ENCODE results near the gene NAALADL1.
A peak's percentile ranks its signal among the peaks of the same experiment; 100 is the strongest.

The NAALADL1 gene

DNA sequence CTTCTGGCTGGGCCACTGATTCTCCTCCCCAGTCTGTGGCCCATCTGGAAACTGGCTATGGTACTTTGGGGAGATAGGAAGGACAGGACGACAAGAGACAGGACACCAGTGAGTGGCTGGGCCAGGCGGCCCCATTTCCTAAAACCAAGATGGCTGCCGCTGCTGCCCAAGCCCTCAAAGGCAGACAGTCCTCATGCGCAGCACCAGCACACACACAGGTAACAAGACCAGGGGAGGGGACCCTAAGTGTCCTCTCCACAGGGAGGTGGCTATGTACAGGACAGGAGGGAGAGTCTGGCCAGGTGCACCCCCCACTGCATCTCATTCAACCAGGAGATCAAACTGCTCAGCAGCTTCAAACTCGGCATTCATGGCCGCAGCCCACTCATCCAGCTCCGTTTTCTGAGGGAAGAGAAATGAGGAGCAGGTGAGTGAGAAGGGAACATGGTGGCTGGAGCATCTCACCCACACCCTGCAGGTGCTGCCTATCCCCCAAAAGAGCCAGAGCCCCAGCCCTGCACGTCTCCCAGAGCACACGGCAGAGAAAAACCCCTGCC lies 20.5 kb upstream of the NAALADL1 start:
- TF ChIP-seq, protein P1, sequence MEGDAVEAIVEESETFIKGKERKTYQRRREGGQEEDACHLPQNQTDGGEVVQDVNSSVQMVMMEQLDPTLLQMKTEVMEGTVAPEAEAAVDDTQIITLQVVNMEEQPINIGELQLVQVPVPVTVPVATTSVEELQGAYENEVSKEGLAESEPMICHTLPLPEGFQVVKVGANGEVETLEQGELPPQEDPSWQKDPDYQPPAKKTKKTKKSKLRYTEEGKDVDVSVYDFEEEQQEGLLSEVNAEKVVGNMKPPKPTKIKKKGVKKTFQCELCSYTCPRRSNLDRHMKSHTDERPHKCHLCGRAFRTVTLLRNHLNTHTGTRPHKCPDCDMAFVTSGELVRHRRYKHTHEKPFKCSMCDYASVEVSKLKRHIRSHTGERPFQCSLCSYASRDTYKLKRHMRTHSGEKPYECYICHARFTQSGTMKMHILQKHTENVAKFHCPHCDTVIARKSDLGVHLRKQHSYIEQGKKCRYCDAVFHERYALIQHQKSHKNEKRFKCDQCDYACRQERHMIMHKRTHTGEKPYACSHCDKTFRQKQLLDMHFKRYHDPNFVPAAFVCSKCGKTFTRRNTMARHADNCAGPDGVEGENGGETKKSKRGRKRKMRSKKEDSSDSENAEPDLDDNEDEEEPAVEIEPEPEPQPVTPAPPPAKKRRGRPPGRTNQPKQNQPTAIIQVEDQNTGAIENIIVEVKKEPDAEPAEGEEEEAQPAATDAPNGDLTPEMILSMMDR (IDR thresholded peaks at IDR 0.05; ENCODE audit: insufficient read depth, missing control alignments): no peak
- FAIRE-seq (no peak), DNase-seq (ENCODE audit: insufficient read length, low spot score) (no peak)

DNA sequence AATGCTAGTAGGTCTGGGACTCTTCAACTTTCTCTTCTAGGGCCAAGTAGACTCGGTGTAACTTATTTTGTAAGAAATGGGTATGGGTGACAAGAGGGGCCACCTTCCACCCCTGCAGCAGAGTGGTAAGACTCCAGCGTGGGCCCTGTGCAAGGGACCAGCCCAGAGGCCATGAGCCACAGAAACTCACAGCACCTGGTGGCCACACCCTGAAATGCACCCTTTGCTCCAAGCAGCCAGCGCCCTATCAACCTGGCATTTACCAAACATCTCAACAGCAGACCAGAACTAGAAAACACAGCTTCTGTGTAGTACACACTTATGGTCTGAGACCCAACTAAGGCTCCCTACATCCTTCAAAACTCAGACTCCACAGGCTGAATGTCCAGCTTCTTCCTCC lies 19.8 kb upstream of the NAALADL1 start:
- DNase-seq (ENCODE audit: insufficient read length, low spot score) (peak; percentile 54), FAIRE-seq (no peak)
- TF ChIP-seq, protein P1 (IDR thresholded peaks at IDR 0.05; ENCODE audit: insufficient read depth, missing control alignments): peak; percentile 43

DNA sequence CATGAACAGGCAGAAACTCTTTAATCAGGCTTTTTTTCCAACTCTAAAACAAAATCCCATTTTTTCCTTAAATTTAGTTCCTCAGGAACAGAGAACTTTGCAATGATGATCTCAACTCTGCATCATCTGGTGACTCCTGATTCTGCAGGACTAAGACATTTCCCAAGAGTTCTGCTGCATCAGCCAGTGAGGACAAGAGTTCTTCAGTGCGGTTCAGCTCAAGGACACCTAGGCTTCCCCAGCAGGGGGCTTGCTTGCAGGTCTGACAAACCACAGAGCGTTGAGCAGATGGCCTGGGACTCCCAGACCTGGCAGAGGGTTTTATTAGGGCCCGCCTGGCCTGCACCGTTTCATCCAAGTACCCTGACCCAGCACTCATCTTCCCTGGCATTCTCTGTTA lies 19.1 kb upstream of the NAALADL1 start:
- no peak for DNase-seq (ENCODE audit: insufficient read length, low spot score)
- TF ChIP-seq, protein P1 (IDR thresholded peaks at IDR 0.05; ENCODE audit: insufficient read depth, missing control alignments): no peak
- no peak for FAIRE-seq

DNA sequence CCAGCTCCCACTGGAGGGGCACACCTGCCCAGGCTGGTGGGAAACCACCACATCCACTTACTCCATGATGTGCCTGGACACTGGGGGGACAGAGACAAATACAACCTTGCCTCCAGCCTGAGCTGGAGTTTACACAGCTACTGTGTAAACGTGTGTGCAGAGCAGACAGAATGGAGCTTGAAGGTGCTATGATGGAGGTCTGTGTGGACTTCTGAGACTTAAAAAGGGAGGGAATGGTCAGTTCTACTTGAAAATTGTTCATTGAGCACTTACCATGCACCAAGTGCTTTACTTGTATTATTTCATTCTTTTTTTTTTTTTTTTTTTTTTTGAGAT lies 14.2 kb upstream of the NAALADL1 start:
- TF ChIP-seq, protein P1 (IDR thresholded peaks at IDR 0.05; ENCODE audit: insufficient read depth, missing control alignments): no peak
- DNase-seq (ENCODE audit: insufficient read length, low spot score) (no peak), FAIRE-seq (no peak)

DNA sequence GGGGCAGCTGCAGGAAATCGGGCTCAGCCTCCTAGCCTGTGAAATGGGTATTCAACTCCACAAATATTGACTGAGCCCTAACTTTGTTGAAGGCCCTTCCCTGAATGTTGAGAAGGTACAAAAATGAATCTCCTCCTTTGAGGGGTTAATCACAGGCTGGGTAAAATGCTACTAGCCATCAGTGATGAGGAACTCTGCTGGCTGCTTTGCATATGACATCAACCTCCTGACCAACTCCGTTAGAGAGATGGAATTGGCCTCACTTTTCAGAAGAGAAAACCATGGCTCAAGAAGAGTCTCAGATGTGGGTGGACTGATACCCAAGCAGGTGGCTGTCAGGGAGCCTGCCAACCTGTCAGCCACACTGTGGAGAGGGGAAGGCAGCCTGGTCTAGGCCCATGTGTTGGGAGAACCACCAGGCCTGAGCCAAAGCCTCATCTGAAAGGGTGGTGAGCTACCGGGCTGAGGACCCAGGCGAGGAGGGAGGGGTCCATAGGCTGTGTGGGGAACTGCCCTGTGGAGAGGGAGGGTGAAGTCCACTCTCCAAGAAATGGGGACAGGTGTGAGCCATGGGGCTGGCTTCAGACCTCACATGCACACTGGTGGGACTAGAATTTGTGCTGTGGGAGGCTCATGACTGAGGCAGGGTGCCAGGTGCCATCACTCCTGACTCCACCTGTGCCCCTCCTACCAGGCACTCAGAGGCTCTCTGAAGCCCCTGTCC lies 13.7 kb upstream of the NAALADL1 start:
- FAIRE-seq: no peak
- DNase-seq (ENCODE audit: insufficient read length, low spot score): no peak
- TF ChIP-seq, protein P1 (IDR thresholded peaks at IDR 0.05; ENCODE audit: insufficient read depth, missing control alignments): no peak

DNA sequence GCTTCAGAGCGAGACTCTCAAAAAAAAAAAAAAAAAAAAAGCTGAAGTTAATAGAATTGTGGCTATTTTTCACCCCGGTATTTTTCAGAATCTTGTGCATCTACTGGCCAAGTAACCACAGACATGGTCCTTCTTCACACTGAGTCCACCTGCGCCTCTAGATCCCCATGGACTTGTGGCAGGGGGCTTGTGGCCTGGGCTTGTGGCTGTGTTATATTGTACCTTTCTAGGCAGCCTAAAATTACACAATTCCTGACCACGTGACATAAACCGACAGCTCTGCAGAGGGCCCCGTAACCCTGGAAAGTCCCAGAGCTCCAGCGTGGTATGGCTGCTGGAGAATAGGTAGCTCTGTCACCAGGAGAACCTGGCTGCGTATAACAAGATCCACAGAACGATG lies 10.9 kb upstream of the NAALADL1 start:
- no peak for DNase-seq (ENCODE audit: insufficient read length, low spot score)
- no peak for FAIRE-seq
- TF ChIP-seq, protein P1 (IDR thresholded peaks at IDR 0.05; ENCODE audit: insufficient read depth, missing control alignments): no peak

DNA sequence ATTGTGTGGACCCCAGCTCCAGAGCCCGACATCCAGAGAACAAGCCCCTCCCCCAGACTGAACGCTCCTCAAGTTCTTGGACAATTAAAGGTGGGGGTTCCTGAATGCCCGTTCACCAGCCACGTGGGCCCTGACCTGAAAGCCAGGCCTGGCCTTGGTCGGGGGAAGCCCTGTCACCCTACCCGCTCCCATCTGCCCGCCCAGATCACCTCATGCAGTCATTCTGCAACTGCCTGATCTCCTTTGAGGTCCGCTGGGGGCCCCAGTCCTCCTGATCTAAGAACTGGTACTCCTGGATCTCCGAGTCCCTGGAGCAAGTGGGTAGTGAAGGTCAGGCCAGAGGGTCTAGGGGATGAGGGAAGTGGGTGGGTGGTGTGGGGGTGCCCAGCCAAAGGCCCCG lies 9.1 kb upstream of the NAALADL1 start:
- TF ChIP-seq, protein P1 (IDR thresholded peaks at IDR 0.05; ENCODE audit: insufficient read depth, missing control alignments): no peak
- no peak for FAIRE-seq

More for the DNA sequence above, 9.1 kb upstream of the NAALADL1 start:
- no peak for DNase-seq (ENCODE audit: insufficient read length, low spot score)

All from D721Med (cell line).